Ascending aorta (tissue), 2 donors: ENCODE measurements around the gene THADA. TPM values are rescaled to one million over a fixed set of nuclear protein-coding genes. Genes with fewer than 3 reads are reported as not detected.

Experiments used
- DNase-seq, 2 donors: peaks; one replicate each; pipeline ENCODE4 v3.0.0-alpha.2; 2019; ENCODE audit warnings: low spot score in 2 of 2
- H3K27ac ChIP-seq, 2 donors: fragments of 200-600 bp; sonication (generic); one replicate each; pipeline ENCODE4 v1.5.1; 2016 to 2017; ENCODE audit warnings: mild to moderate bottlenecking in 1 of 2
- H3K27me3 ChIP-seq: fragments of 200-600 bp; sonication (generic); one replicate; pipeline ENCODE4 v1.5.1; 2017
- H3K36me3 ChIP-seq, 2 donors: fragments of 200-600 bp; sonication (generic); one replicate each; pipeline ENCODE4 v1.5.1; 2016
- H3K4me1 ChIP-seq, 2 donors: fragments of 200-600 bp; sonication (generic); one replicate each; pipeline ENCODE4 v1.5.1; 2016 to 2017; ENCODE audit warnings: mild to moderate bottlenecking in 1 of 2
- H3K4me3 ChIP-seq, 2 donors: fragments of 200-600 bp; sonication (generic); one replicate each; pipeline ENCODE4 v1.5.1; 2016 to 2017; ENCODE audit warnings: mild to moderate bottlenecking in 1 of 2
- H3K9me3 ChIP-seq, 2 donors: fragments of 200-600 bp; sonication (generic); one replicate each; pipeline ENCODE4 v1.5.1; 2016
- intact Hi-C: fragments of 100-400 bp; cut with DNase I; formaldehyde crosslinking; loops from one replicate; pipeline ENCODE4 v1.15.1; 2023
- total RNA-seq: library from RNA; depleted of rRNA; stranded (reverse); fragments of >200 nt; gene quantifications from one replicate; pipeline ENCODE4 v1.1.0, GENCODE V29; 2016
- TF ChIP-seq, protein P1 (sequence below), 3 experiments: fragments of 200-600 bp in 2 of 3; fragments of 450-650 bp in 1 of 3; sonication (generic) in 2 of 3; IDR thresholded peaks; one replicate each; pipeline ENCODE4 v1.5.1; 2016 to 2019; ENCODE audit warnings: antibody characterized with exemption in 3 of 3, mild to moderate bottlenecking in 1 of 3, moderate library complexity in 1 of 3

Gene THADA
- total RNA-seq, 1 donor from 2014 or later, result 27.4 TPM

DNA sequence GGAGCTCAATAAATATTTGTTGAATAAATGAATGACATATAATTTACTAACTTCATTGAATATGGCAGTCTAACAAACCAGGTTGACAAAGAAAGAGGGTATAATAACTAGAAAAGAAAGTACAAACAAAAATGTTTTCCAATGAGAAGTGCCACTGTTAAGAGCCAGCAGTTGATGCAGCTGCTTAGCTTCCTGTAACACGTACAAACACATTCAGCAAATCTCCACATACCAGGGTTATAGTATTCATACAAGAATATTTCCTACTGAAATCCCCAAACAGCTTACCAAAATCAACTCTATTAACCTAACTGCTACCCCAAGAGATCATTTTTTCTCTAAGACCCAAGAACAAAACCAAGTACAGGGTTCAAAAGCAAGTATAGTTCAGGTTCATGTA lies 77.7 kb downstream of the THADA start:
- H3K27ac ChIP-seq, result peak overlapping the region; percentile 86 to 87
- DNase-seq, result no peak
- H3K27me3 ChIP-seq, result no peaks in the 10 kb centered on the region
- H3K36me3 ChIP-seq, result no peaks in the 10 kb centered on the region
- no peaks in the 10 kb centered on the region for H3K9me3 ChIP-seq
- TF ChIP-seq, protein P1, sequence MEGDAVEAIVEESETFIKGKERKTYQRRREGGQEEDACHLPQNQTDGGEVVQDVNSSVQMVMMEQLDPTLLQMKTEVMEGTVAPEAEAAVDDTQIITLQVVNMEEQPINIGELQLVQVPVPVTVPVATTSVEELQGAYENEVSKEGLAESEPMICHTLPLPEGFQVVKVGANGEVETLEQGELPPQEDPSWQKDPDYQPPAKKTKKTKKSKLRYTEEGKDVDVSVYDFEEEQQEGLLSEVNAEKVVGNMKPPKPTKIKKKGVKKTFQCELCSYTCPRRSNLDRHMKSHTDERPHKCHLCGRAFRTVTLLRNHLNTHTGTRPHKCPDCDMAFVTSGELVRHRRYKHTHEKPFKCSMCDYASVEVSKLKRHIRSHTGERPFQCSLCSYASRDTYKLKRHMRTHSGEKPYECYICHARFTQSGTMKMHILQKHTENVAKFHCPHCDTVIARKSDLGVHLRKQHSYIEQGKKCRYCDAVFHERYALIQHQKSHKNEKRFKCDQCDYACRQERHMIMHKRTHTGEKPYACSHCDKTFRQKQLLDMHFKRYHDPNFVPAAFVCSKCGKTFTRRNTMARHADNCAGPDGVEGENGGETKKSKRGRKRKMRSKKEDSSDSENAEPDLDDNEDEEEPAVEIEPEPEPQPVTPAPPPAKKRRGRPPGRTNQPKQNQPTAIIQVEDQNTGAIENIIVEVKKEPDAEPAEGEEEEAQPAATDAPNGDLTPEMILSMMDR (IDR thresholded peaks at IDR 0.05), result no peak
- H3K4me3 ChIP-seq, result no peak overlapping the region
- peaks cover 13 to 67% of the 10 kb centered on the region in 2 donors for H3K4me1 ChIP-seq
- intact Hi-C loops, result loop anchor here (2.0 kb wide), 1 partner anchor 23 kb away; no protein-coding TSS in a partner anchor

DNA sequence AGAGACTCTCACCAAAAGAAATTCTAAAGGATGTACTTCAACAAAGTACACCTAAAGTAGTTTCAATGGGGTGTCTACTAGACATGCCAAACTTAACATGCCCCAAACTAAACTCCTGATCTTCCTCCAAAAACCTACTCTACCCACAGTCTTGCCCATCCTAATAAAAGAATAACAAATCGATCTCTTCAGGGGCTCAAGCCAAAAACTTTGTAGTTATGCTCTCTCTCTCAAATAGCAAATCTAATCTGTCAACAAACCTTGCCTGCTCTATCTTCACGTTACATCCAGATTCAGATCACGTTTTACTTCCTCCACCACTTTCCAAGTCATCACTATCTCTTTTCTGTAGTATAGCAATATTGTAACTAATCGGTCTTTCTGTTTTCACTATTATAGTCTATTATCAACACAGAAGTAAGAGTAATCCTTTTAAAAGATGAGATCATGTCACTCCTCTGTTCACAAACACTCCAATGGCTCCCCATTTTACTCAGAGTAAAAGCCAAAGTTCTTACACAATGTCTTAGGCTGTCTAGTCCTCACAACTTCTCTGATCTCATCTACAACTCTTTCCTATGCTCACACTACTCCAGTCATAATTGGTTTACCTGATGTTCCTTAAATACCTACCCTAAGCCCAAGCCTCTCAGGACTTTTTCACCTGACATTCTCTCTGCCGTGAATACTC lies 79.9 kb downstream of the THADA start:
- peak overlapping the region; percentile 86 to 87 for H3K27ac ChIP-seq
- intact Hi-C loops, result no loop called here
- peaks cover 18 to 65% of the 10 kb centered on the region in 2 donors for H3K4me1 ChIP-seq
- TF ChIP-seq, protein P1 (IDR thresholded peaks at IDR 0.05), result no peak
- H3K36me3 ChIP-seq, result no peaks in the 10 kb centered on the region
- no peak overlapping the region for H3K4me3 ChIP-seq
- DNase-seq, result no peak
- no peaks in the 10 kb centered on the region for H3K9me3 ChIP-seq
- no peaks in the 10 kb centered on the region for H3K27me3 ChIP-seq

DNA sequence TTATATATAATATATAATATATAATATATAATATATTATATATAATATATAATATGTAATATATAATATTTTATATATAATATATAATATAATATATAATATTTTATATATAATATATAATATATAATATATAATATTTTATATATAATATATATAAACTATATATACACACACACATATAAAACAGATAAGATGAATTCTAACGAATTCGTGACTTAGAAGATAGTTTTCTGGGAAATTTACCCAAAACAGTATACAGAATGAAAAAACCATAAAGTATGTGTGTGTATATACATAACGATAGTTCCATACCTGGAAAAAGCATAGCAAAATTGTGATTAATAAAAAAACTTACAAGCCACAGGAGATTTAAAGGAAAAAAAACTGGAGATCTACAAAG lies 80.6 kb downstream of the THADA start:
- Histone ChIP-seq H3K36me3 (no peaks in the 10 kb centered on the region), H3K9me3 (no peaks in the 10 kb centered on the region), H3K4me3 (no peak overlapping the region), H3K27me3 (no peaks in the 10 kb centered on the region), H3K4me1 (peaks cover 18 to 61% of the 10 kb centered on the region in 2 donors), H3K27ac (peak overlapping the region; percentile 86 to 87)
- DNase-seq, result no peak
- TF ChIP-seq, protein P1 (IDR thresholded peaks at IDR 0.05), result no peak
- intact Hi-C loops, result no loop called here

DNA sequence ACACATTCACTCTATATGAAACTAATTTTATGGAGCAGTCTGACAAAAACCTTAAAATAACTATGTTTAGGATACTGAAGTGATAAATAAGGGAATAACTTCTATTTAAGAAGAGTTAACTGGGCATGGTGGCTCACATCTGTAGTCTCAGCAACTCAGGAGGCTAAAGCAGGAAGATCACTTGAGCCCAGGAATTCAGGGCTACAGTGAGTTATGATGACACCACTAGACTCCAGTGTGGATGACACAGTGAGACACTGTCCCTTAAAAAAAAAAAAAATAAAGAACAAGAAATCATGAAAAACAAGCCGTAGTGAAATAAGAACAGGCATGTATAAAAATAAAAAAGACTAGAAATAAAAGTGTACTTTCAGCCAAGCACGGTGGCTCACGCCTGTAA lies 82.0 kb downstream of the THADA start:
- no peaks in the 10 kb centered on the region for H3K9me3 ChIP-seq
- intact Hi-C loops, result no loop called here
- no peaks in the 10 kb centered on the region for H3K27me3 ChIP-seq
- H3K27ac ChIP-seq, result peak overlapping the region; percentile 75 to 78
- DNase-seq, result no peak
- TF ChIP-seq, protein P1 (IDR thresholded peaks at IDR 0.05), result no peak
- peaks cover 15 to 50% of the 10 kb centered on the region in 2 donors for H3K4me1 ChIP-seq
- no peaks in the 10 kb centered on the region for H3K36me3 ChIP-seq
- no peak overlapping the region for H3K4me3 ChIP-seq

DNA sequence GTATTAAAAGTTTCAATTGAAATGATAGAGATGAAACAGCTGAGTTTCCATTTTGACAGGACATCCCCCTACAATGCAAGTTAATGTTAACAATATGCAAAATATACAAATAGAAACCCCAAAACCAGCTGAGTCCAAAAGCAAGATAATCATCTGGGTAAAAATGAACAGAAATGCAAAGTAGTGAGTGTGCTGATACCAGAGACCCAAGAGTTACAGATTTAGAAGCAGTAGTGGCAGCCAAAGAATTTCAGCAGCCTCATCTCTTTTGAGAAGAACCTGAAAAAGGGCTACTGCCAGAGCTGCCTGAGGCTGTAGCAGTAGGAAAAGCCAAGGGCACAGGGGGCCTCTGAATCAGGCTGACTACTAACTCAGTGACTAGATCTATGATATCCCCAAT lies 82.6 kb downstream of the THADA start:
- no peaks in the 10 kb centered on the region for H3K36me3 ChIP-seq
- H3K4me3 ChIP-seq, result no peak overlapping the region
- intact Hi-C loops, result no loop called here
- H3K9me3 ChIP-seq, result no peaks in the 10 kb centered on the region
- DNase-seq, result no peak
- H3K27me3 ChIP-seq, result no peaks in the 10 kb centered on the region
- TF ChIP-seq, protein P1 (IDR thresholded peaks at IDR 0.05), result no peak
- peak overlapping the region; percentile 75 to 78 for H3K27ac ChIP-seq
- H3K4me1 ChIP-seq, result peaks cover 14 to 44% of the 10 kb centered on the region in 2 donors
